Measurements from ENCODE around the gene KCTD6.

KCTD6 gene

GRCh38 chr3:58491506-58492402 lies at the start of gene KCTD6:
TSS of gene KCTD6 (plus strand) at chr3:58492096. CDS start at chr3:58498756, 6,660 bp downstream.
- in situ Hi-C loops (cut with MboI; ENCODE audit: low sequenced_read_pairs) = no loop called here

- in situ Hi-C loops (cut with MboI; ENCODE audit: low sequenced_read_pairs) = no loop called here
These were observed 39.7 kb upstream of the KCTD6 start for GRCh38 chr3:58452176-58452575.

- in situ Hi-C loops (cut with MboI; ENCODE audit: low sequenced_read_pairs) = no loop called here
These were observed 32.7 kb upstream of the KCTD6 start for GRCh38 chr3:58459160-58459559.

GRCh38 chr3:58462829-58463180 lies 29.1 kb upstream of the KCTD6 start:
- in situ Hi-C loops (cut with MboI; ENCODE audit: low sequenced_read_pairs) = no loop called here

GRCh38 chr3:58463181-58463941 lies 28.5 kb upstream of the KCTD6 start:
- in situ Hi-C loops (cut with MboI; ENCODE audit: low sequenced_read_pairs) = no loop called here

- in situ Hi-C loops (cut with MboI; ENCODE audit: low sequenced_read_pairs) = no loop called here
These were observed 28.0 kb upstream of the KCTD6 start for GRCh38 chr3:58463942-58464271.

GRCh38 chr3:58464866-58465265 lies 27.0 kb upstream of the KCTD6 start:
- in situ Hi-C loops (cut with MboI; ENCODE audit: low sequenced_read_pairs) = no loop called here

GRCh38 chr3:58466899-58467563 lies 24.9 kb upstream of the KCTD6 start:
- in situ Hi-C loops (cut with MboI; ENCODE audit: low sequenced_read_pairs) = no loop called here

GRCh38 chr3:58469096-58469495 lies 22.8 kb upstream of the KCTD6 start:
- in situ Hi-C loops (cut with MboI; ENCODE audit: low sequenced_read_pairs) = no loop called here

- in situ Hi-C loops (cut with MboI; ENCODE audit: low sequenced_read_pairs) = no loop called here
These were observed 21.4 kb upstream of the KCTD6 start for GRCh38 chr3:58470363-58471024.

GRCh38 chr3:58471025-58471887 lies 20.6 kb upstream of the KCTD6 start:
- in situ Hi-C loops (cut with MboI; ENCODE audit: low sequenced_read_pairs) = no loop called here

GRCh38 chr3:58473275-58473674 lies 18.6 kb upstream of the KCTD6 start:
- in situ Hi-C loops (cut with MboI; ENCODE audit: low sequenced_read_pairs) = no loop called here

GRCh38 chr3:58474348-58474911 lies 17.5 kb upstream of the KCTD6 start:
- in situ Hi-C loops (cut with MboI; ENCODE audit: low sequenced_read_pairs) = no loop called here

- in situ Hi-C loops (cut with MboI; ENCODE audit: low sequenced_read_pairs) = no loop called here
These were observed 16.8 kb upstream of the KCTD6 start for GRCh38 chr3:58474967-58475578.

- in situ Hi-C loops (cut with MboI; ENCODE audit: low sequenced_read_pairs) = no loop called here
These were observed 13.1 kb upstream of the KCTD6 start for GRCh38 chr3:58478781-58479180.

GRCh38 chr3:58480309-58480708 lies 11.6 kb upstream of the KCTD6 start:
- in situ Hi-C loops (cut with MboI; ENCODE audit: low sequenced_read_pairs) = no loop called here

- in situ Hi-C loops (cut with MboI; ENCODE audit: low sequenced_read_pairs) = no loop called here
These were observed 8.8 kb upstream of the KCTD6 start for GRCh38 chr3:58482917-58483636.

GRCh38 chr3:58484045-58484721 lies 7.7 kb upstream of the KCTD6 start:
- in situ Hi-C loops (cut with MboI; ENCODE audit: low sequenced_read_pairs) = no loop called here
